NCI-H2107 treated with DMSO at 0.1 percent for 48 hours (cell line): ENCODE data around the gene FN3KRP.

ENCODE experiments used
- DNase-seq: peaks from one replicate; lab custom pipeline; 2025; ENCODE audit not compliant: unreplicated experiment; lab: John Stamatoyannopoulos, UW

Gene FN3KRP

DNA sequence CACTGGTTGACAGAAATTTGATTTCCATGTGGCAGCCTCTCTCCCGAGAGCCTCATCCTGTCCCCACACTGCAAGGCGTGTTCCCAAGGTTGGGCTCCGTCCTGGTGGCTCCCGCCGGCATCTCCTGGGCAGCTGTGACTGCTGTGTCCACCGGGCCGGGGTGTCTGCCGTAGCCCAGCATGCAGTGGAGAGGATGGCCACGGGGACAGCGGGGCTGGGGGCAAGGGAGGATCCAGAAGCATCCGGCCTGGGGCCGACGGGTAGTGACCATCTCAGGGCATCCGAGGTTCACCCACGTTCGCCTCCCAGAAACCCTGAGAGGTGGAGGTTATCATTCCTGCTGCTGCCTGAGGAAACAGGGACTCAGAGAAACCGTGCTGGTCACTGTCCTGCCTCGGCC lies 10.8 kb upstream of the FN3KRP start:
- no peak for DNase-seq

DNA sequence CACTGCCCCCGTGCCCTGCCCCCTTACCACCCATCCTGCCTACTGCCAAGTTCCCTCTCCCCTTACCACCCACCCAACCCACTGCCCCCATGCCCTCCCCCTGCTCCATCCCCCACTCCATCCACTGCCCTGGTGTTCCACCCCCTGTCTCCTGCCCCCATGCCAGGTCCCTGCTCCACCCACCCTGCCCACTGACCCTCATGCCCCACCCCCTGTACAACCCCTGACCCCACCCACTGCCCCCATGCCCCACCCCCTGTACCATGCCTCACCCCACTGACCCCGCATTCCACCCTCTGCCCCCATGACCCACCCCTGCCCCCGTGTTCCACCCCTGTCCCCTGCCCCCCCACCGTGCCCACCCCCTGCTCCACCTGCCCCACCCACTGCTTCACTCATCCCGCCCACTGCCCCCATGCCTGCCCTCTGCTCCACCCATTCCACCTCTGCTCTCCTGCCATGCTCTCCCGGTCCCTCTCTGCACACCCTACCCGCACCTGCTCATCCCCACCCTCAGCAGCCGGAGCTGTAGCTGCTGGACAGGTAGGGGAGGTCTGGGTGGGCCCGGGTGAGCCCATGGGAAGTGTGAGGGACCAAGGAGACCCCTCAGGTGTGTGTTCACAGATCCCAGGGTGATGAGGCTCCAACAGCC lies 7.4 kb upstream of the FN3KRP start:
- DNase-seq: no peak

DNA sequence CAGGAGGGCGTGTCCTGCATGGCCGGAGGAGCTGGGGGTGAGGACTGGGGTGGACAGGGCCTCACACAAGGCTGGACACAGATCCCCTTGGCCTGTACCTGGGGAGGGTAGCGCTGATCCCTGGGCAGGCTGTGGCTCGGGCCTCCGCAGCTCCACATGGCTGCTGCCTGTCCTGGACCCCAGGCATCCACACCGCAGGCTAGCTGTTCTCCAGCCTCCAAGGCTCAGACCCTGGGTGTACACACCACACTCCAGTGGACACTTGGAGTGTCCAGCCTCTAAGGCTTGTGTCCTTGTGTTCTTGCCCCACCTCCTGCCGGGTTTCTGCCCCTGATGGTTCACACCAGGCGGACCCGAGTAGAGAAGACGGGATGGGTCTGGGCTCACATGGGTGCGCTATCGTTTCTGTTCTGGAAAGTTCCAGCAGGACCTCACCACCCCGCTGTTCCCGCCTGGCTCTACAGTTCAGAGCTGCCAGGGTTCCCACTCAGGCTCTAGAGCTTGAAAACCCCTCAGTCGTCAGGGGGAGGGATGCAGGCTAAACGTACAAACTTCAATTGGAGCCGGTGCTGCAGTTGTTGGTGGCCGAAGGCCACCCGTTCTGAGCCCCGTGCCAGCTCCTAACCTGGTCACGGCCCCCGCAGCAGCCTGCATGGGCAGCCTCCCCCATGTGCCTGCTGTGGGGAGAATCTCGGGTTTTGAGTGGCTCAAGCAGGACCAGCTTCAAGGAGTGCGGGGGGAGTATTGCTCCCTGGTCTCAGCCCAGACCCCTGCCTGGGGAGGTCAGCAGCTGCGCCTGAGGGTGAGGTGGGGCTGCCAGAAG lies 6.6 kb upstream of the FN3KRP start:
- no peak for DNase-seq

DNA sequence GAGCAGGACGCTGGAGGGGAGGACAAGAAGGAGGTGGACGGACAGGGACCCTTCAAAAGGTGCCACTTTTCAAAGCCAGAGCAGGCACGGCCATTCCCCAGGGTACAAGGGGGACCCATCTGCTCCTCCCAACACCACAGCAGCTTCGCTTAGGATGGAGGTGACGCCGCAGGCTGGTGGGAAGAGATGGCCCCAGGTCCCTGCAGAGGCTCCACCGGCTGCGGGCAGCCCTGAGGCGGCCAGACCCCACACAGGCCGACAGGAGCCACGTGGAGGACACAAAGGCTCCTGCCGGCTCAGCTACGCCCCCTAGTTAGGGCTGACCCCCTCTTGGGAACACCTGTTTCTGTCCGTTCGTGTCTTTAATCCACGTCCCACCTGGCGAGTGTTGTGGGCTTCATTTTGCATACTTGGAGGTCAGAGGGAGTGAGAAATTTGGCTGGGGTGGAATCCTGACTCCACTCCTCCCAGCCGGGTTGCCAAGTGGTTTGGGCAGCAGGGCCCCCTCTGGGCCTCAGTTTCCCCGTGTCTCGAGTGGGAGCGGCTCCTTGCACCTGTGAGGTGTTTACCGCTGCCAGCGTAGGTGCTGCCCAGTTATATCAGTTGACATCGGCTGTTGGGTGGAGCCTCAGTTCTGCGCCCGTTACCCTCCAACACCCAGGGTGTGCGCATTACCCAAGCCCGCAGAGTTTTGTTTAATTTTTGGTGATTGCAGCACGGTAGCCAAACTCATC lies 5.8 kb upstream of the FN3KRP start:
- no peak for DNase-seq

DNA sequence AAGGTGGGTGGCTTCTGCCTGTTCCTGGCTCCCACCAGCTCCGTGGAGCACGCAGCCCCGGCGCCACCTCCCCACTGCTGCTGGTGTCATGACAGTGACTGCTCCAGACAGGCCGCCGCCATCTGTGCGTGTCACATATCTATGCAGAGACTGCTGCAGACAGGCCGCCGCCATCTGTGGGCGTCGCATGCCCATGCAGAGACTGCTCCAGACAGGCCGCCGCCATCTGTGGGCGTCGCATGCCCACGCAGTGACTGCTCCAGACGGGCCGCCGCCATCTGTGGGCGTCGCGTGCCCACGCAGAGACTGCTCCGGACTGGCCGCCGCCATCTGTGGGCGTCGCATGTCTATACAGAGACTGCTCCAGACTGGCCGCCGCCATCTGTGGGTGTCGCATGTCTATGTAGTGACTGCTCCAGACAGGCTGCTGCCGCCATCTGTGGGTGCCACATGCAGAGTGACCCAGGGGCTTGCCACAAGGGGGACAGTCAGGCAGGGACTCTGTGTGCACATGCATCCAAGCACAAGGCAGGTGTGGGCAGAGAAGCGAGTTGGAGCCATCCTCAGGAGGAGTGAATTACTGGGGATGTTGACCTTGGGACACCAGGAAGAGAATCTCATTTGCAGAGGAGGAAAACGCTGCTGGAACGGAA lies 3.3 kb upstream of the FN3KRP start:
- no peak for DNase-seq

DNA sequence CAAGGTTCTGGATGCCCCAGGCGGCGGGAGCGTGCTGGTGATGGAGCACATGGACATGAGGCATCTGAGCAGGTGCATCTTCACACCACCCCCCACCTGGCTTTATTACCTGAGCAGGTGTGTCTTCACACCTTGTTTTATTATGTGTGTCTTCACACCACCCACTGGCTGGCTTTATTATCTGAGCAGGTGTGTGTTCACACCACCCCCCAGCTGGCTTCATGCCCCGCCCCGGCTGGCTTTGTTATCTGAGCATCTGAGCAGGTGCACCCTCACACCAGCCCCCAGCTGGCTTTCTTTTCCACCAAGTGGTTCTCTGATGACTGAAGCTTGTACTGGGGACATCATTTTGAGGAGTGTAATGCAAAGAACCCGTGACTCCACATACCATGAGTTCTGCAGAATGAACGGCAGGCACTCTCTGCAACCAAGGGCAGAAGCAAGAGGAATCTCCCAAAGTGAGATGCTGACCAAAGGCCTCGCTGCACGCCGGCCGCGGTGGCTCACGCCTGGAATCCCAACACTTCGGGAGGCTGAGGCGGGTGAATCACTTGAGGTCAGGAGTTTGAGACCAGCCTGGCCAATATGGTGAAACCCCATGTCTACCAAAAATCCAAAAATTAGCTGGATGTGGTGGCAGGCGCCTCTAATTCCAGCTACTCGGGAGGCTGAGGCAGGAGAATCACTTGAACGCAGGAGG lies 2.6 kb downstream of the FN3KRP start:
- no peak for DNase-seq

DNA sequence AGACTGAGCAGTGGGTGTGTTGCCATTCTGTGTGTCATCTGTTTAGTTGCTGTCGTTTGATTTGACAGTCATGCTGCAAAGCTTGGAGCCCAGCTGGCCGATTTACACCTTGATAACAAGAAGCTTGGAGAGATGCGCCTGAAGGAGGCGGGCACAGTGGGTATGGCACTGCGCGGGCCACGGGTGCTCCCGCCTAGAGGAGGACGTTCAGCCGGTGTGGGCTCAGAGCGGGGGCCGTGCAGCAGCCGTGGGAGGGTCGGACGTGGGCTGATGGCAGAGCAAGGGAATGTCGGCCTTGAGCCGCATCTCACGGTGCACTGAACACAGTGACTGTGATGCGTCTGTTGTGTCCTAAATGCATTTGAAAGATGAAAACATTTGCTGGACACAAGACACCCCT lies 3.7 kb downstream of the FN3KRP start:
- DNase-seq: no peak

DNA sequence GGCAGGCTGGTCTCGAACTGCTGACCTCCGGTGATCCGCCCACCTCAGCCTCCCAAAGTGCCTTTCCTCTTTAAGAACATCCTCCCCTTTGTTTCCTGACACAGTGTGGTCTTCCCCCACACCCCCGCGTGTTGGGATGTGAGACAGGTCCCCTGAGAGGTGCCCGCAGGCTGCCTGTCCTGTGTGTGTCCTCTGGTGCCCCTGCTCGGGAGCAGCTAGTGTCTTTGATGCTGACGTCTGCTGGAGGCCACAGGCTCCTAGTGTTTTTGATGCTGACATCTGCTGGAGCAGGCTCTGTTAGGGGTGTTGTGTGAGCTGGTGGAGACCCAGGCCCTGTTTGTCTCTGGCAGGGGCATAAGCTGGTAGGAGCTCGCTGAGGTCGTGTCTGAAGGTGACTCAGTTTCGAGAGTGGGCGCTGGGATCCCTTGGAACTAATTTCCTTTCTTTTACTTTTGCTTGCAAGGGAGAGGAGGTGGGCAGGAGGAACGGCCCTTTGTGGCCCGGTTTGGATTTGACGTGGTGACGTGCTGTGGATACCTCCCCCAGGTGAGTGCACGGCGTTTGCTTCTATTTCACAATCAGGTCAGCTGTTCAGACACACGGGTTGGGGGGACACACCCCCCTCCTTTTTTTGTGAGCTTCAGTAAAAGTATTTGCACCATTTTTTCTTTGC lies 6.0 kb downstream of the FN3KRP start:
- DNase-seq: no peak

DNA sequence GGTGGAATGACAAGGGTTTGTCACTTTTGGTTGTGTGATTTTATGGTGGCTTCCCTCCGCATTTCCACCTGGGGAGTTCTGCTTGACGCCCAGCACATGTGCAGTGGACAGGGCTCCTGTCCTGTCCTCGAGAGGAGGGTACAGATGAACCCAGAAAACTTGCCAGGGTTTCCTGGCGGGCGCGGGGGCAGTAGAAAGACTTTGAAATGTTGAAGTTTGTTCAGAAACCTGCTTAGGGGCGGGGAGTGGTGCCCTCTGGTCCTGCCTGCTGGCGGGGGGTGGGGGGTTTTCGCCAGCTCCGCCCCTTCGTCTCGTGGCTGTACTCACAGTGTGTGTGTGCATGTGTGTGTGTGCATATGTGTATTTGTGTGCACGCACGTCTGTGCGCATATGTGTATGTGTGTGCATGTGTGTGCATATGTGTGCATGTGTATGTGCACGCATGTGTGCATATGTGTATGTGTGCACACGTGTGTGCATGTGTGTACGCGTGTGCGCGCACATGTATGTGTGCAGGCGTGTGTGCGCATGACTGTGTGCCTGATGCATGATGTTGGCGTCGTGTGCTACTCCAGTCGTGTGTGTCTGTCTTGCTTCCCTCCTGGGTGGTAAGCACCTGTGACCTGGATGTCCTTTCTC lies 6.8 kb downstream of the FN3KRP start:
- DNase-seq: no peak

DNA sequence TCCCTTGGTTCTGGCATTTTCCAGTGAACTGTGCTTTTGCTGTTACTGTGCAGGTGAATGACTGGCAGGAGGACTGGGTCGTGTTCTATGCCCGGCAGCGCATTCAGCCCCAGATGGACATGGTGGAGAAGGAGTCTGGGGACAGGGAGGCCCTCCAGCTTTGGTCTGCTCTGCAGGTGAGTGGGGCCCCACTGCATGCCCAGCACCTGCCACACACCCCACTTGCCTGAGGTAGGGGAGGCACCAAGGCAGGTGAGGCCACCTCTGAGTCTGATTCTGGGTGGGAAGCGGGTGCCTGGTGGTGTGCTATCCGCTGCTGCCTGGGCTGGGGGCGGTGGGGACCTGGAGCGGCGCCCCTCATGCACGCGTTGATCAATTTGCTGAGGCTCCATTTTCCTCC lies 9.9 kb downstream of the FN3KRP start:
- no peak for DNase-seq

DNA sequence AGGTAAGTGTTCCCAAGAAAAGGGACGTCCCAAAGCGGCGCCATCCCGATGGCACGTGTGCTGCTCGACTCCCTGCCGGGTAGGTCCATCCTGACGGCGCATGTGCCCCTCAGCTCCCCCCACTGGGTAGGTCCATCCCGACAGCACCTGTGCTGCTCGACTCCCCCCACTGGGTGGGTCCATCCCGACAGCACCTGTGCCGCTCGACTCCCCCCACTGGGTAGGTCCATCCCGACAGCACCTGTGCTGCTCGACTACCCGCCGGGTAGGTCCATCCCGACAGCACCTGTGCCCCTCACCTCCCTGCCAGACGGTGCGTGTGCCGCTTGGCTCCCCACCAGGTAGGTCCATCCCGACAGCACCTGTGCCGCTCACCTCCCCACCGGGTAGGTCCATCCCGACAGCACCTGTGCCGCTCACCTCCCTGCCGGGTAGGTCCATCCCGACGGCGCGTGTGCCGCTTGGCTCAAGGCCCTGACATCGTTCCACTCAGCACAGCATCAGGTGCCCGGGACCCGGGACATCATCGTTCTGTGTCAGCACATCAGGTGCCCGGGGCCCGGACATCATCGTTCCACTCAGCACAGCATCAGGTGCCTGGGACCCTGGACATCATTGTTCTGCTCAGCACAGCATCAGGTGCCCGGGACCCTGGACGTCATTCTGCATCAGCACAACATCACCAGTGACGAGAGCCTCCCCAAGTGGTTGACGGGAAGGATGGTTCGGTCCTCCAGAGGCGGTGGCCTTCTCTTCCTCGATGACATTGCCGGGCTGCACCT lies 13.2 kb downstream of the FN3KRP start:
- DNase-seq: no peak

DNA sequence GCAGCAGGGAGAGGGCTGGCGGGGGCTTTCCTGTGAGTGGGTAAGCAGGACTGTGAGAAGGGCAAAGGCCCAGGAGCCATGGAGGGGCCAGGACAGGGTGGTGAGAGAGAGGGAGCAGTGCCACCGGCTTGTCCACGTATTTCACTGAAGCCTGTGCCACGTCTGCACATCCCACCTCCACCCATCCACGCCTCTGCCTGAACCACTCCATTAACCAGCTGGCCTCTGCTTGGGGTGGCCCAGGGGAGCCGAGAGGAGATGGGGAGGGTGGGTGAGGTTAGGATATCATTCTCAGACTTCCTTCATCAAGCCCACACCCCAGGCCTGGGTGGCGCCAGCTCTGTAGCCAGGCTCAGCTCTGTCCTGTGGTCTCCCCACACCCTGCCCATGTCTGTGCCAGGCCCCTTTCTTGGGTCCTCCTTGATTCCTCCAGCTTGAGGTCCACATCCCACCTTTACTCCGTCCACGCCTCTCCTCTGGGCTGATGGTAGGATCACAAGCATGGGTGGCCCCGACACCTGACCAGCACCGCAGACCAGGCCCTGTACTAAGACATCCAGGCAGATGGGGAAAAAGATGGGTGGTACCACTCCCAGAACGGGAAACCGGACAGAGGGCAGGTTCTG lies 15.7 kb downstream of the FN3KRP start:
- DNase-seq: no peak

DNA sequence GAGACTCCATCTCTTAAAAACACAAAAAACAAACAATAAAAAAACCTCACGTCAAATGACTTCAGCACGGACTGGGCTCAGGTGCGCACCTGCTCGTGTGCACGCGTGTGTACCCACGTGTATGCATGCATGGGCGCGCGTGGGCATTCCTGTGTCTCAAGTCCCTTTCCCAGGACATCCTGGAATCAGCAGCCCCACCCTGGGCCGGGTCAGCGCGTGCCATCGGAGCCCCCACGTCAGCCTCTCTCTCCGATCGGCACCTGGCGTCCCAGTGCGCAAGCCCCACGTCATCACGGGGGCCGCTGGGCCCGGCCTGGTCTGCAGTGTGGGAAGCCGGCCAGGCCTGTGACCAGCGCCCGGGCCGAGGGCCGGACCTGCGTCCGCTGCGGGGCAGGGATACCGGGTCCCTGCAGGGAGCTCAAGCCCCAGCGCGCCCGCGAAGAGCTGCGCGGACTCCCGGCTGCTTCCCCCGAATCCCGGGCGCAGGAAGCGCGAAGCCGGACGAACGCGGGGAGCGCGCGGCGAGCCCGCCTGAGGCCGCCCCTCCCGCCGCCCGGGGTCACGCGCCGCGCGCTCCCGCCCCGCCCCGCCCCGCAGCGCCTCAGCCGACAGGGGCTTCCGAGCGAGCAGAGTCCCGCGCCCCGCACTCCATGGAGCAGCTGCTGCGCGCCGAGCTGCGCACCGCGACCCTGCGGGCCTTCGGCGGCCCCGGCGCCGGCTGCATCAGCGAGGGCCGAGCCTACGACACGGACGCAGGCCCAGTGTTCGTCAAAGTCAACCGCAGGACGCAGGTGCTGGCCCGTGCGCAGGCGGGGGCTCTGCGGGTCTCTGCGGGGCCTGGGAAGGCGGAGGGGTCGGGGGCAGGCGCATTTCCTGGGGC lies 18.7 kb downstream of the FN3KRP start, which contains the start of gene FN3K:
Gene FN3K (plus strand): TSS at position 629 of the 880 bp plus-strand sequence. CDS start 22 bp downstream, at position 651.
- no peak for DNase-seq

DNA sequence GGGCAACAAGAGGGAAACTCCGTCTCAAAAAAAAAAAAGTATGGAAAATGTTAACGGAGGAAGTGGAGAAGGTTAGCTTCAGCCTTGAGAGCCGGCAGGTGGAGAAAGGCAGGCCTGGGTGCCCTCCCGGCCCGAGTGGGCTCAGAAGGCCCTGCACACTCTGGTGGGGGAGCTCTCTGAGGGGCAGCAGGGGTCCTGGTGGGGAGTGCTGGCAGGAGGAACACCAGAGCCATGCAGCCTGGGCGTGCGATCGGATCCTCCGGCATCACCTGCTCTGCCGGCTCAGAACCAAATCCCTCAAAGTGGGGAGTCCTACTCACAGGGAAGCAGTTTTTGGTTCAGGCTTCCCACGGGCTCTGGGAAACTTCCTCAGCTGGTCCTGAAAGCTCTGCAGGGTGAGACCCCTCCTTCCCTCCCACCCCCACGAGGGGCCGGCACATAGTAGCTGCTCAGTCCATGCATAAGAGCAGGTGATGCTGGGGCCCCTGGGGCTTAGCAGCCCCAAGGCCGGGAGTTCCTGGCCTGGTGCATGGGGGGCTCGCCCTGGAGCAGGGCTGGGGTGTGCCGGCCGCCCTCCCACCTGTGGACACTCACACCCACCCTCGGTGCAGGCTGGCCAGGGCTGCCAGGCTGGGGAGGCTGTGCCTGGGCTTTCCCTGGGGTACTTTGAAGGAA lies 20.1 kb downstream of the FN3KRP start:
- no peak for DNase-seq

DNA sequence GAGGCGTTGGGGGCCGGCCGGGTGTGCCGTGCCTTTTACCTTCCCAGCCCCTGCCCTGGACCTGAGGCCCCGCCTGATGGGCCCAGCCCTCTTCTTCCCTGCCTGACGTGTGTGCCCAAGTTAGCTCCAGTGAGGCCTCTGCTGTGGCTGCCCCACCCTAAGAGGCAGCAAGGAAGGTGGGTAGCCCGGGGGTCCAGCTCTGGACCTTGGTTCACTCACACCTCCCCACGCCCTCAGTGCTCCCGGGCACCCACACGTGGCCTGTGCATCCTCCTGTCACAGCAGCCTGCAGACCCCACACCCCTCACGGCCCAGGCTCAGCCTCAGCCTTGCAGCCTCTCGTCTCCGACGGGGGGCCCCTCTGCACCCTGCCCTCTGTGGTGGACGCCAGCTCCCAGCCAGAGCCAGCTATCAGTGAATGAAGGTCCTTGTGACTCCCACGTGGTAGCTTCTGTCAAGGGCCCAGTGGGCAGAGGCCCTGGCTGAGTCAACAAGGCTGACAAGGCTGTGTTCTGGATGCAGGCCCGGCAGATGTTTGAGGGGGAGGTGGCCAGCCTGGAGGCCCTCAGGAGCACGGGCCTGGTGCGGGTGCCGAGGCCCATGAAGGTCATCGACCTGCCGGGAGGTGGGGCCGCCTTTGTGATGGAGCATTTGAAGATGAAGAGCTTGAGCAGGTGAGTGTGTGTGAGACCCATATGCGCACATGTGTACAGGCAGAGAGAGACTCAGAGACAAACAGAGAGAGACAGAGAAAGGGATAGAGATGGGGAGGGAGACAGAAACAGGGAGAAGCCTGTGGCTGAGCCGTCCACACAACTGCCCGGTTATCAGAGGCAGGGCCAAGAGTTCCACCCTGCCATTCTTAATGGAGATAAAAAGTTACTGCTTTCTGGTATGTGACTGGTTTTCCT lies 21.7 kb downstream of the FN3KRP start:
- no peak for DNase-seq
